HG02852 (cell line): ENCODE results near the gene MBNL2.

ENCODE experiments used
- ATAC-seq: cut with Tn5 transposase; IDR thresholded peaks from one replicate; pipeline ENCODE4 v1.9.1; 2021; ENCODE audit warnings: mild to moderate bottlenecking, moderate library complexity; ENCODE audit not compliant: unreplicated experiment

The MBNL2 gene

GRCh38 chr13:97267418-97268059 is 45.4 kb downstream of the MBNL2 start:
- ATAC-seq, result no peak

DNA sequence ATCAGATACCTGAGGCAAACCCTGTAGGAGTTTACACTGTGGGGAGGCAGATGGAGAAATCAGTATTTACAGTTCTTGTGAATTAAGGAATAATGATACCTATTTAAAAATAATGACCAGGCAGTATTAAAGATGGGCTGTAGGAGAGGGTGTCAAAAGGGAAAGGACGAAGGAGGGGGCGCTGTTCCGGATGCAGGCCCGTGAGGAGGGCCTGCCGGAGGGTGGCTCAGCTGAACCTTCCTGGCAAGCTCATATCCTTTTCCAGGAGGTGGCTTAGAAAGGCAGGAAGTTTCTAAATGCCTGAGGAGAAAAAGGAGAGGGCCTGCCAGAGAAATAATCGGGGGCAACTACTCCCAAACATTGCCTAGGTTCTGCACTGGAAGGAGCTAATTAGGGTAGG is 46.6 kb downstream of the MBNL2 start:
- ATAC-seq, result no peak

GRCh38 chr13:97269603-97270002 is 47.5 kb downstream of the MBNL2 start:
- ATAC-seq, result no peak

DNA sequence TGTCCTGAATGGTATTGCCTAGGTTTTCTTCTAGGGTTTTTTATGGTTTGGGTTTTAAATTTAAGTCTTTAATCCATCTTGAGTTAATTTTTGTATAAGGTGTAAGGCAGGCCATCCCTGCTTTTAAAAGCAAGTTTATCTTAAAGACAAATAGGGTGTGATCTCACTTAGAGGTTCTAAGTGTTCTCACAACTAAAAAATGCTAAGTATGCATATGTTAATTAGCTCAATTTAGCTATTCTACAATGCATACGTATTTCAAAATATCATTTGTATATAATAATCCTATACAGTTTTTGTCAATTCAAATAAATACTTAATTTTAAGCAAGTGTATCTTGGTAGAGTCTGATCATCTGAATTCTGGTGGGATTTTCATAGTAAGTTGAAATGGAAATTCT is 50.4 kb downstream of the MBNL2 start:
- ATAC-seq, result no peak

DNA sequence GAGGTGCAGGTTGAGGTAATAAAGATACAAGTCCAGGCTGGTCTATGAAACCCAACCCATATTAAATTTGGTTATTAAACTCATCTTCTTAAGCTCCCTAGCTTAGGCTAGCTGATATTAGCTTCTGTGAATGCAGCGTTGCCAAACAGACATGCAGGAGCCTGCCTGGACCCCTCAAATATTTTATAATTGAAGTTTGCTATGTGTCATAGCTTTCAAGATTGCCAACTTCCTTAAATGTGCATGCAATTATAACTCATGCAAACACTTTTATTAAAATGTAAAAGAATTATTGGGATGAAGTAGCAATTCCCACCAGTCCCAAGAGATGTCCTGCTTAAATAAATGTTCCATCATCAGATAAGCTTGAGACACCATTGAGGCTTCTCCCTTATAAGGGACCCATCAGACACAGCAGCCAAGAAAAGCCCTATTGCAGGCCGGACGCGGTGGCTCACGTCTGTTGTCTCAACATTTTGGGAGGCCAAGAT is 51.3 kb downstream of the MBNL2 start:
- ATAC-seq, result no peak

- no peak for ATAC-seq
Measured at GRCh38 chr13:97274829-97275649, 52.9 kb downstream of the MBNL2 start.

DNA sequence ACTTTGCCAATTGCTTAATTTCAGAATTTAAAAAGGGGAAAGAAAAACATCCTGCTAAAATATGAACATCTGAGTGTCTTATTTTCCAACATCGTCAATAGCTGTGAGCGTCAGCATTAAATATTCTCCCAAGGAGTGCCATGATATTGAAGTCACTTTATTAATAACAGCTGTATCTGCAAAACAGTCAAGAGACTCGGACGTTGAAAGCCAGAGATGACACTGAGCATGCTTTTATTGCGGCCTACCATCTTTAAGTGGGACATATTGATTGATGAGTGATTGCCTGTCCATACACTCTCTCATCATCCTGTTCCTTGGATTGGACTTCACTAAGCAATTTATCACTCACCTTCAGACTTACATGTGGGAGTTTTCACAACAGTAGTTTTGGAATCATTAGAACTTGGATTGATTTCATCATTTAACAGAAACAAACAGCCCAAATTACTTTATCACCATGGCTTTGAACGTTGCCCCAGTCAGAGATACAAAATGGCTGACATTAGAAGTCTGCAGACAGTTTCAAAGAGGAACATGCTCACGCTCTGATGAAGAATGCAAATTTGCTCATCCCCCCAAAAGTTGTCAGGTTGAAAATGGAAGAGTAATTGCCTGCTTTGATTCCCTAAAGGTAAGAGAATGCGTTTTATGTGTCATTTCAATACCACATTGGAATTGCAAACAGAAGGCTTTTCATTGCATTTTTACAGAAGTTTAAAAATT is 53.8 kb downstream of the MBNL2 start:
- ATAC-seq, result no peak

- ATAC-seq, result no peak
Measured at GRCh38 chr13:97276862-97277269, 54.7 kb downstream of the MBNL2 start.

- no peak for ATAC-seq
Measured at GRCh38 chr13:97278435-97279411, 56.6 kb downstream of the MBNL2 start.

DNA sequence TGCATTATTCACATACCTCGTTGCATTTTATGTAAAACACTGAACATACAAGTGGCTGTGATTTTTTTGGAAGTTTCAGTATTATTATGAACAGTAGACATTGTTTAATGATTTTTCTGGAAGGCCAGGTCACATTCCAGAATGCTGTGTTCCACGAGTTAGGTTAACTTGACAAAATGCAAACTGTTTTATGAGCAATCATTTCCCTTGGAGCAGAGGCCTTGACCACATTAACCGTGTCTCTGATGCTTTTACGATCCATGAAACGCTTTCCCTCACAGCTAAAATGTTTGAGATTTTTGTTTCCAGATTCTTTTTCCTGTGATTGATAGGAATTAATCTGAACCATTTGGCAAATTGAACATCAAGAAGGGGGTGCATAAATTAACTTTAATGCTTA is 57.8 kb downstream of the MBNL2 start:
- no peak for ATAC-seq

- no peak for ATAC-seq
Measured at GRCh38 chr13:97280478-97280877, 58.3 kb downstream of the MBNL2 start.

- no peak for ATAC-seq
Measured at GRCh38 chr13:97281028-97281427, 58.9 kb downstream of the MBNL2 start.

DNA sequence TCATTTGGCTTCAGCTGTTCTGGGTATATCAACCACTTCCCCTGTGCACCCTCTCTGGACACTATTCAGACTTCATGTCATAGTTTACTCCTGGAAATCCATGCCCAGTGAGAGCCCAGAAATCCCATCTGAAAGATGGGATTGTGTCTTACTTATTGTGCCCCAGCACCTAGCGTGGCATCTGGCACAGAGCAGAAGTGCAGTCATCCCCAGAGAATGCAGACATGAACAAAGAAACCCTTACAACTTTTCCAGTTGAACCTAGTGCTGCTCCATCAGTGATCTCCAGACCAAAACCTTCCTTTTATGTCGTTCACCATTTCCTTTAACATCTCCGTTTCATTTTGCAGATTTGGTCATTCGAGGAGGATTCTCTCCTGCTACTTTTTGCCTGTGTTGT is 60.6 kb downstream of the MBNL2 start:
- ATAC-seq, result no peak

- ATAC-seq, result peak; percentile 55
Measured at GRCh38 chr13:97283888-97284287, 61.8 kb downstream of the MBNL2 start.

DNA sequence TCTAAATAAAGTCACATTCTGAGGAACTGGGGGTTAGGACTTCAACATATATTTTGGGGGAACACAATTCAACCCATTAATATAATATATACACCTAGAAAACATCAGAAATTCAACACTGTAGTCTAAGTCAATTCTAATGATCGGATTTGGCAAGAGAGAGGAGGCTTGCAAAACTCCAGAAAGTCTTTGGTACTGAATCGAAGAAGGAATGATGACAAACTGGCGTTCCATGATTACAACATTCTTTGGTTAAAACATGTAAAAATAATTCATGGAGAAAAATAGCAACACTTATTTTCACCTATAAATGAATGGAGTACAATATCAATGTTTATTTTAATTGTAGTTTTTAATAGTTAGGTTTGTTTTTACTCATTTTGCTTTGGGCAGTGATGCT is 62.4 kb downstream of the MBNL2 start:
- ATAC-seq, result no peak

DNA sequence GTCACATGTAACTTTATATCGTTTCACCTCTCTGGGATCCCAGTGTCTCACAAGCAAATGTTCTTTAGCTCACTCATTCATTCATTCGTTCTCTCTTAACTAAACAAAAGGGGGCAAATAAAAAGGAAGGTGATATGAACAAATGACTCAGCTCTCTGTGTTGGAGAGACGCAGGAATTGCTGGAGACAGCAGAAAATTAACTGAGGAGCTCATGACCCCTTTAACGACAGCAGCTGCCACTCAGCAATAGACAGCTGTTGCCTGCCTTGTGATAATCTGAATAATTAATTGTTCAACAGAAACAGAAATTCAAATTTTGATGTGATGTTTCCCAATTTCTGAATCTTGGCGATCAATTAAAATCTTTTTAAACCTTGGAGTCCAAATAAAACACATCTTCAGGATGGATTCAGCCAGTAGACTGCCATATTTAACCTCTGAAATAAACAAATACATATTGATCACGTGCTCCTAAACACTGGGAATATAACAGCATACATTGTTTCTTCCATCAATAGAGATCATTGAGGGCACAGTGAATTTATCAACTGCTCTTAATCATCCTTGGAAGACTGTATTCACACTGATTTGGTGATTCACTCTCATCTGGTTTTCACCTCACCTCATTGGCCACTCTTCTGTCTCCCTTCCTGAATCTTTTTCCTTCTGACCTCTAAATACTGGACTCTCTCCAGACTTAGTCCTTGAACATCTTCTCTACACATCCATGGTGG is 63.3 kb downstream of the MBNL2 start:
- ATAC-seq, result no peak

GRCh38 chr13:97286317-97287046 is 64.3 kb downstream of the MBNL2 start:
- ATAC-seq, result no peak

- no peak for ATAC-seq
Measured at GRCh38 chr13:97287047-97287383, 64.9 kb downstream of the MBNL2 start.

- ATAC-seq, result no peak
Measured at GRCh38 chr13:97288486-97288900, 66.4 kb downstream of the MBNL2 start.
